IMR-90 (cell line): ENCODE data around the gene MAGI2. TPM values are rescaled to one million over a fixed set of nuclear protein-coding genes. Genes with fewer than 3 reads are reported as not detected.

Experiments
- ATAC-seq: fragments of 200-7000 bp; cut with Tn5 transposase; 2 replicates; pipeline ENCODE4 v1.9.1; 2020; ENCODE audit warnings: low read depth, mild to moderate bottlenecking, moderate library complexity
- BruUV-seq: library from RNA; stranded (reverse); fragments of 400-500 nt; replicated peaks from 2 replicates; lab custom pipeline; 2021; lab: Mats Ljungman, UMichigan
- CTCF ChIA-PET: fragments of 300-600 bp; formaldehyde crosslinking; extraction: SDS; loops from one replicate; lab custom pipeline; 2021; ENCODE audit warnings: antibody characterized with exemption; lab: Yijun Ruan, JAX
- POLR2A ChIA-PET: fragments of 300-600 bp; sonication (Branson Sonifier 250); formaldehyde crosslinking; loops from one replicate; lab custom pipeline; 2022; ENCODE audit warnings: antibody characterized with exemption; ENCODE audit not compliant: unreplicated experiment; lab: Charles Lee
- DNase-seq: peaks from one replicate; pipeline ENCODE4 v3.0.0; 2013
- H2AFZ ChIP-seq: replicated peaks from 2 replicates; pipeline ENCODE3; 2013; ENCODE audit warnings: low read length, mild to moderate bottlenecking; ENCODE audit not compliant: poor library complexity
- H2AK5ac ChIP-seq: 2 replicates; pipeline ENCODE4 v1.6.1; 2013; ENCODE audit warnings: low read depth, low read length, inconsistent platforms
- H2AK9ac ChIP-seq: replicated peaks from 2 replicates; pipeline ENCODE3; 2013; ENCODE audit warnings: mild to moderate bottlenecking, low read depth, low read length, moderate library complexity; ENCODE audit not compliant: poor library complexity
- H2BK120ac ChIP-seq: 2 replicates; pipeline ENCODE4 v1.6.1; 2013; ENCODE audit warnings: low read depth, low read length, inconsistent platforms
- H2BK15ac ChIP-seq: 3 replicates; pipeline ENCODE4 v1.6.1; 2013; ENCODE audit warnings: low read depth, low read length, inconsistent platforms
- H2BK20ac ChIP-seq: 2 replicates; pipeline ENCODE4 v1.6.1; 2013; ENCODE audit warnings: low read depth, mild to moderate bottlenecking, inconsistent platforms, low read length, moderate library complexity
- H2BK5ac ChIP-seq: 2 replicates; pipeline ENCODE4 v1.6.1; 2013; ENCODE audit warnings: mild to moderate bottlenecking, low read depth, low read length, inconsistent platforms; ENCODE audit not compliant: poor library complexity, severe bottlenecking
- H3K14ac ChIP-seq: replicated peaks from 2 replicates; pipeline ENCODE4 v1.6.1; 2013; ENCODE audit warnings: low read depth, low read length, inconsistent platforms
- H3K18ac ChIP-seq: 2 replicates; pipeline ENCODE4 v1.6.1; 2013; ENCODE audit warnings: low read depth, low read length, control low read depth
- H3K23ac ChIP-seq: 2 replicates; pipeline ENCODE4 v1.6.1; 2013; ENCODE audit warnings: low read depth, low read length, inconsistent platforms
- H3K27ac ChIP-seq: 2 replicates; pipeline ENCODE4 v1.5.1; 2013; ENCODE audit warnings: mild to moderate bottlenecking, control low read depth, low read length; ENCODE audit not compliant: insufficient read depth
- H3K27me3 ChIP-seq: 2 replicates; pipeline ENCODE4 v1.6.1; 2013; ENCODE audit warnings: low read length; ENCODE audit not compliant: control insufficient read depth, insufficient read depth
- H3K36me3 ChIP-seq: 2 replicates; pipeline ENCODE4 v1.6.1; 2013; ENCODE audit warnings: low read length, mixed read lengths; ENCODE audit not compliant: control insufficient read depth, insufficient read depth
- H3K4ac ChIP-seq: 2 replicates; pipeline ENCODE4 v1.6.1; 2013; ENCODE audit warnings: low read depth, low read length, inconsistent platforms
- H3K4me1 ChIP-seq: 2 replicates; pipeline ENCODE4 v1.6.1; 2013; ENCODE audit warnings: low read length, mixed read lengths; ENCODE audit not compliant: control insufficient read depth, insufficient read depth
- H3K4me2 ChIP-seq: 2 replicates; pipeline ENCODE4 v1.6.1; 2013; ENCODE audit warnings: low read depth, mild to moderate bottlenecking, control low read depth, low read length, moderate library complexity
- H3K4me3 ChIP-seq: 2 replicates; pipeline ENCODE4 v1.5.1; 2013; ENCODE audit warnings: low read depth, mild to moderate bottlenecking, control low read depth, low read length, moderate library complexity; ENCODE audit not compliant: insufficient read depth
- H3K56ac ChIP-seq: 2 replicates; pipeline ENCODE4 v1.6.1; 2013; ENCODE audit warnings: low read length, inconsistent platforms; ENCODE audit not compliant: insufficient read depth; ENCODE audit errors: extremely low read depth
- H3K79me1 ChIP-seq, 2 experiments: 2 replicates each; pipeline ENCODE4 v1.6.1; 2013; ENCODE audit warnings: low read length in 2 of 2, inconsistent platforms in 1 of 2, low read depth in 1 of 2
- H3K9ac ChIP-seq: 2 replicates; pipeline ENCODE4 v1.6.1; 2013; ENCODE audit warnings: low read depth, low read length, control low read depth
- H3K9me1 ChIP-seq: 2 replicates; pipeline ENCODE4 v1.6.1; 2013; ENCODE audit warnings: low read length, inconsistent platforms; ENCODE audit not compliant: insufficient read depth
- H3K9me3 ChIP-seq: 2 replicates; pipeline ENCODE4 v1.6.1; 2013; ENCODE audit warnings: low read length; ENCODE audit not compliant: control insufficient read depth, insufficient read depth
- H4K20me1 ChIP-seq: 2 replicates; pipeline ENCODE4 v1.6.1; 2013; ENCODE audit warnings: low read length, inconsistent platforms; ENCODE audit not compliant: insufficient read depth
- H4K5ac ChIP-seq: 2 replicates; pipeline ENCODE4 v1.6.1; 2013; ENCODE audit warnings: mild to moderate bottlenecking, low read depth, low read length, control low read depth
- H4K8ac ChIP-seq, 2 experiments: 2 replicates each; pipeline ENCODE4 v1.6.1; 2013; ENCODE audit warnings: low read depth in 2 of 2, low read length in 2 of 2, control low read depth in 1 of 2, inconsistent platforms in 1 of 2
- H4K91ac ChIP-seq: 2 replicates; pipeline ENCODE4 v1.6.1; 2013; ENCODE audit warnings: low read depth, low read length, inconsistent platforms; ENCODE audit not compliant: insufficient read depth
- CEBPB ChIP-seq: IDR thresholded peaks from 2 replicates; pipeline ENCODE4 v1.6.1; 2012; ENCODE audit warnings: low read depth, low read length, improper control_type of control experiment
- CHD1 ChIP-seq: IDR thresholded peaks from 2 replicates; pipeline ENCODE4 v1.6.1; 2012; ENCODE audit warnings: low read depth, low read length, improper control_type of control experiment
- MAZ ChIP-seq: IDR thresholded peaks from 2 replicates; pipeline ENCODE4 v1.6.1; 2012; ENCODE audit warnings: low read depth, mild to moderate bottlenecking, low read length, improper control_type of control experiment, moderate library complexity, borderline replicate concordance
- NFE2L2 ChIP-seq: fragments of 150-350 bp; IDR thresholded peaks from 2 replicates; pipeline ENCODE4 v1.6.1; 2016; ENCODE audit warnings: low read depth, mild to moderate bottlenecking, low read length
- RAD21 ChIP-seq: IDR thresholded peaks from 2 replicates; pipeline ENCODE4 v1.6.1; 2012; ENCODE audit warnings: low read length, improper control_type of control experiment
- WGBS, 2 experiments: methylation state at CpG; one replicate each; pipeline versions ENCODE4 v1.1.5 to v1.1.7; 2013; ENCODE audit warnings: missing lambda C conversion rate in 2 of 2; ENCODE audit not compliant: insufficient read length in 1 of 2; ENCODE audit errors: extremely low coverage in 2 of 2; 5-methylcytosine and 5-hydroxymethylcytosine counted together
- dilution Hi-C: fragments of 300-500 bp; cut with HindIII; formaldehyde crosslinking; loops from one replicate; pipeline ENCODE4 v1.14.3; 2018; ENCODE audit warnings: low sequenced_read_pairs; ENCODE audit not compliant: unreplicated experiment
- in situ Hi-C: fragments of 300-500 bp; cut with MboI; formaldehyde crosslinking; loops from 3 replicates; pipeline ENCODE4 v1.14.3; 2019; ENCODE audit warnings: low sequenced_read_pairs, inconsistent platforms, mixed read lengths
- intact Hi-C: fragments of 100-400 bp; cut with micrococcal nuclease; formaldehyde crosslinking; loops from 2 replicates; pipeline ENCODE4 v1.10.0; 2022
- polyA plus RNA-seq, 3 experiments: library from polyadenylated mRNA; depleted of rRNA; stranded (reverse); fragments of >200 nt; gene quantifications; 2 replicates each; pipeline ENCODE4 v1.2.3, GENCODE V29; 2012; ENCODE audit warnings: low replicate concordance in 1 of 3
- total RNA-seq: library from RNA; depleted of rRNA; stranded (reverse); fragments of >200 nt; gene quantifications from 2 replicates; pipeline ENCODE4 v1.2.3, GENCODE V29; 2012

The MAGI2 gene
- total and polyA plus RNA-seq, 2 of the 4 experiments (the other 2 are of a cell fraction) = 2.5 to 17.9 TPM

DNA sequence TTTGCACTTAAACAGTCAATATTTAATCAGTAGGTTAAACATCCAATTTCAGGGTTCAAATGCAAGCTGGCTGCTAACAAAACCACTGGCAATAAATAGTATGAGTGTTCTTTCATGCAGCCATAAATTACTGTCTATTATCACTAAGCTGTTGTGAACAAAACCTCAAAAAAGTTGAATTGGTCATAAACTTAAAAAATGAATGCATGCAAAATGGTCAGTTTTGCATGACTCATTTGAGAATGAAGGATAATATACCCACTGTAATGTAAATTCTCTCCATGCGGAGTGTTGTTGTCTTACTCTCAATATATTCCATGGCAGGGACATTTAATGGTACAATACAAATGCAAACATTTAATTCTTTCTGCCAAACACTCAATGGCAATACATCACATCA is 226.4 kb downstream of the MAGI2 start:
- Histone ChIP-seq H3K4me2 (no peak overlapping the region; the same call in 1 of the 2 replicates), H2BK5ac (no peak overlapping the region), H3K18ac (no peak overlapping the region), H3K56ac (no peak overlapping the region), H2BK120ac (no peak overlapping the region), H4K20me1 (no peaks in the 10 kb centered on the region), H2AK9ac (no peak overlapping the region), H2AK5ac (no peak overlapping the region), H3K14ac (no peak overlapping the region), H3K4me3 (no peak overlapping the region), H2BK20ac (no peak overlapping the region), H3K27ac (no peak overlapping the region), H3K4me1 (no peaks in the 10 kb centered on the region), H4K5ac (no peak overlapping the region), H3K36me3 (no peaks in the 10 kb centered on the region), H3K79me1 (peaks cover 3 to 4% of the 10 kb centered on the region in 2 experiments; a peak in 2 of 4 replicates), H3K23ac (no peak overlapping the region), H2AFZ (no peak overlapping the region), H3K9ac (no peak overlapping the region), H3K9me1 (no peaks in the 10 kb centered on the region), H3K27me3 (no peaks in the 10 kb centered on the region), H4K8ac (no peak overlapping the region), H4K91ac (no peak overlapping the region), H2BK15ac (no peak overlapping the region), H3K4ac (no peak overlapping the region), H3K9me3 (no peaks in the 10 kb centered on the region)
- BruUV-seq = no TSS peak
- CTCF ChIA-PET = interaction anchor here (0.8 kb wide), 1 partner anchor 297 kb away, joined by 3 read pairs; no protein-coding TSS in a partner anchor
- dilution Hi-C loops = no loop called here
- ATAC-seq (peak; percentile 92), DNase-seq (peak; percentile 67)
- no CpG with 5 or more reads among the region's 1 CpG for WGBS, 2 experiments
- TF ChIP-seq NFE2L2 = no peak
- TF ChIP-seq CHD1 = no peak
- no peak for TF ChIP-seq MAZ
- TF ChIP-seq CEBPB = no peak
- peak; percentile 13; the same call in 1 of the 2 replicates for TF ChIP-seq RAD21
- intact Hi-C loops = no loop called here
- POLR2A ChIA-PET = interaction anchor here (0.6 kb wide), 1 partner anchor 1463 kb away, joined by 5 read pairs; no protein-coding TSS in a partner anchor
- in situ Hi-C loops = no loop called here
